ENCODE results near the gene TKTL1.

TKTL1 gene

DNA sequence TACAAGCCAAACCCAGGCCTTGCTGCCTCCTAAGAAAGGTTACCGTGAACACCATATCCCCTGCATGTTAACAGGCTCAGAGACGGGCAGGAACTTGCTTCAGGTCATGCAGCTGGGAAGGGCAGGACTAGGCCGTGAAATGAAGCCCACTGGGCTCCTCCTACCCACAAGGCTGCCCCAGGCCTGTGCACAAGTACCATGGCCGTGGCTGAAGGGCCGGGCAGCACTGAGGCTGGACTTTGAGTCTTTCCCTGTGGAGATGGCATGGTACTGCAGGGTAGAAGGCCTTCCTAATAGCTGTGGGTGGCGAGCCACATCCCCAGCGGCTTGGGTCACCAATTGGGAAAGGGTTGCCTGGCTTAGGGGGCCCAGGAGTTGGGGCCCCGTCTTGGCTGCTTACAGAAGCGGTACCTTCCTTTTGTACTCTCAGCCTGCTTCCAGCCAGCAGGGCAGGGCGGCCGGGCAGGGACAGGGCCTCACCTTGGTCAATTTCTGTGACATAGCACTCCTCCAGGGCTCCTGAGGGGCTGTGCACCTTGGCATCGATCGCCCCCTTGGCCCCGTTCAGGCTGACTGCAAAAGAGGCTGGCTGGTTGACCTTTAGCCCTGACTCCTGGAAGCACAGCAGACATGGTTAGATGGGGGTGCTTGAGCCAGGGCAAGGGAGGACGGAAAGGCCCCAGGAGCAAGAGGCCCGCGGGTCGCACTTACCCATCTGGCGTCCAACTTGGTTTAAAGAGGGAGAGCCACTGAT lies 55.0 kb downstream of the TKTL1 start:
- DNase-seq (ENCODE audit: low read depth) = no peak
- H3K4me3 ChIP-seq (ENCODE audit: low read length) = no peak overlapping the region
- TF ChIP-seq, protein P1, sequence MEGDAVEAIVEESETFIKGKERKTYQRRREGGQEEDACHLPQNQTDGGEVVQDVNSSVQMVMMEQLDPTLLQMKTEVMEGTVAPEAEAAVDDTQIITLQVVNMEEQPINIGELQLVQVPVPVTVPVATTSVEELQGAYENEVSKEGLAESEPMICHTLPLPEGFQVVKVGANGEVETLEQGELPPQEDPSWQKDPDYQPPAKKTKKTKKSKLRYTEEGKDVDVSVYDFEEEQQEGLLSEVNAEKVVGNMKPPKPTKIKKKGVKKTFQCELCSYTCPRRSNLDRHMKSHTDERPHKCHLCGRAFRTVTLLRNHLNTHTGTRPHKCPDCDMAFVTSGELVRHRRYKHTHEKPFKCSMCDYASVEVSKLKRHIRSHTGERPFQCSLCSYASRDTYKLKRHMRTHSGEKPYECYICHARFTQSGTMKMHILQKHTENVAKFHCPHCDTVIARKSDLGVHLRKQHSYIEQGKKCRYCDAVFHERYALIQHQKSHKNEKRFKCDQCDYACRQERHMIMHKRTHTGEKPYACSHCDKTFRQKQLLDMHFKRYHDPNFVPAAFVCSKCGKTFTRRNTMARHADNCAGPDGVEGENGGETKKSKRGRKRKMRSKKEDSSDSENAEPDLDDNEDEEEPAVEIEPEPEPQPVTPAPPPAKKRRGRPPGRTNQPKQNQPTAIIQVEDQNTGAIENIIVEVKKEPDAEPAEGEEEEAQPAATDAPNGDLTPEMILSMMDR (IDR thresholded peaks at IDR 0.05; ENCODE audit: insufficient read depth, low read depth, low read length, missing control alignments) = no peak

GRCh38 chrX:154351183-154352011 lies 55.8 kb downstream of the TKTL1 start:
- no peak overlapping the region for H3K4me3 ChIP-seq (ENCODE audit: low read length)
- no peak for DNase-seq (ENCODE audit: low read depth)
- TF ChIP-seq, protein P1 (IDR thresholded peaks at IDR 0.05; ENCODE audit: insufficient read depth, low read depth, low read length, missing control alignments) = no peak

DNA sequence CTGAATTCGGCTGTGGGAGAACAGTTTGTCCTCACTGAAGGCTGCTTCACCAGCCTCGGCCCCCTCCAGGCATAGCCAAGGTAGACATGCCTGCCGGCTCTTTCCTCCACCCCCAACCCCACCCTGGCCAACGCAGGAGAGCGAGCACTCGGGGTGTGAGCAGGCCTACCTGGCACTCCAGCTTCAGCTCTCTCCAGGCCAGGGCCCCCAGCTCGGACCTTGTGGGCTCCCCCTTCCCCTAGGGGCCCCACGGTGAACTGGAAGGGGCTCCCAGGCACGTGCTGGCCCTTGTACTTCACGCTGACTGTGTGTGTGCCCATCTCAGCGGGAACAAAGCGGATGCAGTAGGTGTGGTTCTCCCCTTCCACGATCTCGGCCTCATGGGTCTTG lies 56.4 kb downstream of the TKTL1 start:
- TF ChIP-seq, protein P1 (IDR thresholded peaks at IDR 0.05; ENCODE audit: insufficient read depth, low read depth, low read length, missing control alignments) = no peak
- H3K4me3 ChIP-seq (ENCODE audit: low read length) = no peak overlapping the region
- DNase-seq (ENCODE audit: low read depth) = no peak

DNA sequence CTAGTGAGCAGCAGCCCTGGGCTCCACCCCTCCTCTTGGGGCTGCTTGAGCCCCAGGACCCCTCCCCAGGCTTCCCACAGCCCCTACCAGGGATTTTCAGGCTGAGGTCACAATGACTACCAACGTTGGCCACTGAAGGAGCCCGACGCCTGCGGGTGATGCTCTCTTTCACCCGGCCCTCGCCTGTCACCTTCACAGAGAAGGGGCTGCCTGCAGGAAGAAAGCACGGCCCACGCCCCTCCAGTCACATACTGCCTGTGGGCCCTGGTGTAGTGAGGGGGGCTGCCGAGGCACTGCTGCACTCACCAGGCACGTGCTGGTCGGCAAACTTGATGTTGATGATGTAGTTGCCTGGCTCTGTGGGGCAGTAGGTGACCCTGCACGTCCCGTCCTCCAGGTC lies 56.9 kb downstream of the TKTL1 start:
- no peak overlapping the region for H3K4me3 ChIP-seq (ENCODE audit: low read length)
- TF ChIP-seq, protein P1 (IDR thresholded peaks at IDR 0.05; ENCODE audit: insufficient read depth, low read depth, low read length, missing control alignments) = no peak
- DNase-seq (ENCODE audit: low read depth) = no peak

- no peak overlapping the region for H3K4me3 ChIP-seq (ENCODE audit: low read length)
- no peak for DNase-seq (ENCODE audit: low read depth)
- TF ChIP-seq, protein P1 (IDR thresholded peaks at IDR 0.05; ENCODE audit: insufficient read depth, low read depth, low read length, missing control alignments) = no peak
Measured at GRCh38 chrX:154353172-154353843, 57.7 kb downstream of the TKTL1 start.

GRCh38 chrX:154354013-154354412 lies 58.4 kb downstream of the TKTL1 start:
- TF ChIP-seq, protein P1 (IDR thresholded peaks at IDR 0.05; ENCODE audit: insufficient read depth, low read depth, low read length, missing control alignments) = no peak
- no peak for DNase-seq (ENCODE audit: low read depth)
- no peak overlapping the region for H3K4me3 ChIP-seq (ENCODE audit: low read length)

Data from epithelial cell of esophagus (primary cell).